GOT3 (cell line): Measurements from ENCODE around the gene PLXNA2.

ENCODE experiments used
- DNase-seq: peaks from one replicate; lab custom pipeline; 2025; ENCODE audit warnings: mixed read lengths; lab: John Stamatoyannopoulos, UW

Gene PLXNA2

DNA sequence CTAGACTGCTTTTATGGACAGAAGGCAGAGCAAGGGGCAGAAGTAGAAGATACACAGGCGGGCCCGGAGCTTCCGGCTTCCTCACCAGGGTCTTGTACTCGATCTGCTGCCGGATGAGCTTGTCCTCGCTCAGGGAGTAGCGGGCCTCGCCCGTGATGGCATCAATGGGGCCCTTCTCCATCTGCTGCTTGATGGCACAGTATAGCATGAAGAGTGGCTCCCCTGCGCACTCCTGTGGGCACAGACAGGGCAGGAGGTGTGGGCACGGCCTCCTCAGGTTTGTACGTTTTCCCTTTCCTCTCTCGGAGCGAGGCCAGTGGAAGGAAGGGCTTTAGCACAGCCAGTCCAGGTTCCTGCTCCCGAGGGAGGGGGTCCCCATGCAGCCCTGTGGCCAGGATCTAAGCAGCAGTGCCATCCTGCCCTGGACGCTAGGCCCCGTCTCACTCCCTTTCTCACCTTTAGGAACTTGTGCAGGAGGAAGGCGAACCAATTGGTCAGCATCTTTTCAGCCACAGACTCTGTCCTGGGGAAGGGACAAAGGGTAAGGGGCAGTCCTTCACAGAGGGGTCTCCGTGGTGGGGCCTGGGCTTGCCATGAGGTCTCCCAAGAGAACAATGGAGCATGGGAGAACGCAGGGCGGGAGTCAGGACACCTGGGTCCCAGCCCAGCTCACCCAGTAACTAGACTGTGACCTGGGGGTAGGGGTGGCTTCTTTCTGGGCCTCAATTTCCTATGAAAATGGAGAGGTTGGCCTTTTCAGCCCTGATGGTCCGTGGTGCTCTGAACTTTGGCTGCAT lies 204.4 kb downstream of the PLXNA2 start:
- DNase-seq: no peak

DNA sequence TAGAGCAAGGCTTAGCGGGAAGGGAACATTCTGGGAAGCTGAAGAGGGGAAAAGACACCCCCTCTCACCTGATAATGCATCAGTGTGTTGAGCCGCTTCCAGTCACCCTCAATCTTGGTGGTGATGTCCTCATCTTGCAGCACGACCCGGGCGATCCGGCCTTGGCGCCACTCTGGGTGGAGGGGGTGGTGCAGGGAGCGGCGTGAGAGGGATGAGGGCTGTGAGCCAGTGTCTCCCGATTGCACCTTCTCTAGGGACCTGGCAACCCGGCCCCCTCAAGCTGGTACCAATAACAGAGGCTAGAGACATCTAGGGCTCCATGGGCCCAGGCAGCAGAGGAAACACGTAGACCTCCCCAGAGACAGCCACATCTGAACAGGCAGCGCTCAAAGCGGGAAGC lies 205.9 kb downstream of the PLXNA2 start:
- no peak for DNase-seq

DNA sequence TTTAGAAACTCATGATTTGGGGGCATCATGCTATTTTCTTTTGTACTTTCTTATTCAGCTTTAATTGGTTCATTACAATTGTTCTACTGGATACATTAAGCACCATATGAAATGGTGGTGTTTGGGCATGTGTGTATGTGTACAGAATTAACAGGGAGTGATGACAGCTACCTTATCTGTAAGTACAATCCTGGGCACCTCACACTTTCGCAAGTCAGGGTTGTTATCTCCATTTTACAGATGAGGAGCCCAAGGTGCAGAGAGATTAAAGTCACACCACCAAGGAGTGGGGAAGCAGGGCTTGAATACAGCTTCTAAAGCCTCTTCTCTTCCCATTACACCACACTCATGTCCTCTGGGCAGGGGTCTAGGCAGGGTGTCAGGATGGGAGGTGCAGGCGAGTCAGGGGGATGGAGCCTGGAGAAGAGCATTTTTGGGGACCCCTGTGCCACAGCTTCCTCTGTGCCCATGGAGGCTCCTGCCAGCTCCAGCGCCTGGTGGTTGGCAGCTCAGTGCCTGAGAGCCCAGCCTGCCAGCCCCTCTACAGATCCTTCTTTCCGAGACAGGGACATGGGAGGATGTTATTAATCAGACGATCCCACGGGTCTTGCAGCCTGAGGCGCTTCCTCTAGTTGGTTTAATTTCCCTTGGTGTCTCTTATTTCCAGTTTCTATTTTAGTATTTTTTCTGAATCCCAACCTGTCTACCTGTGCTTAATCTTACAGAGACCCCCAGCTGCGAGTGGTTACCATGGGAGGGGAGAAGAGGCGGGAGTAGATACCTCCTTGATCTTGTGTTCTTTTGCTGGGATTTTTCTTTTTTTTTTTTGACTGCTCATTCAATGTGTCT lies 207.0 kb downstream of the PLXNA2 start:
- no peak for DNase-seq

DNA sequence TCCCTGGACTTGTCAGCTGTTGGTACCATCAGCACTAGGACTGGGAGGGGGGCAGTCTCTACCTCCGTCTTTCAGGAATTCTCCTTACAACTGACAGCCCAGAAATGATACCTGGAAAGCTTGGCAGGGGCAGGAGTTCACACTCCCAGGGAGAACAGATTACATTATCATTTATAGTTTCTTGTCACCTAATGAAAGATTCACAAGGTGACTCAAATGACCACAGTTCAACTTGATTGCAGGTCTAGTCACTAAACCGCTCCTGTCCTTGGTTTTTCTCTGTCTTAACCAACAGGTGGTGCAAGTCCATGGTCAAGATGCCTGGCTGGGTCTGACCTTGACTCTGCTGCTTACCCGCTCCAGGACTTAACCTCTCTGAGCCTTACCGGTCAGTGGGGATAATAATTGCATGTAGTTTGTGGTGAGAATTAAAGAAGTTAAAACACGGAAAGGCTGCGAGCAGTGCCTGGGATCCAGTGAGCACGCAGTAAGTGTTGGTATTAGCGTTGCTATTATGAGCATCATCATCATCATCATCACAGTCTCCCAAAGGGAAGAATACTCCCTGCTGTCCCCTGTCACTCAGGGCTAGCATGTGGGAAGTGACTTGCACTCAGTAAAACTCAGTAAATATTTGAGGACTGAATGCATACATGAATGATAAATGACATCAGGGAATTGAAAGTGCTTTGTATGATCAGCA lies 207.9 kb downstream of the PLXNA2 start:
- no peak for DNase-seq

DNA sequence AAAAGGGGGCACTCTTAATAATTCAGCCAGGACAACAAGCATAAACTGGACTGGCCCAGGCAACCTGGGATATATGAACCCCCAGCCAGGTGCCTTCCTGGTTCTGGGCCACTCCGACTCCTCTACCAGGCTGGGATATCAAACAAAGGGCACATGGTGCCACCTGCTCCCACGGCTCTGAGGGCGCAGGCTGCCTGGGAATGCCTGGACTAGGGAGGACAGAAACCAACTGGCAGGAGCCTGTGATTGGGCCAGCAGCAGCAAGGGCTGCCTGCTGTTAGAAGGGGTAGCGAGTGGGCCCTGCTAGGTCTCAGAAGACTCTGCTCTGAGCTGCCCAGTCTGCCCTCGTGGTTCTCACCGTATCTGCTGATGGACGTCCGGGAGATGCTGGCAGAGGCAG lies 210.0 kb downstream of the PLXNA2 start:
- DNase-seq: no peak

DNA sequence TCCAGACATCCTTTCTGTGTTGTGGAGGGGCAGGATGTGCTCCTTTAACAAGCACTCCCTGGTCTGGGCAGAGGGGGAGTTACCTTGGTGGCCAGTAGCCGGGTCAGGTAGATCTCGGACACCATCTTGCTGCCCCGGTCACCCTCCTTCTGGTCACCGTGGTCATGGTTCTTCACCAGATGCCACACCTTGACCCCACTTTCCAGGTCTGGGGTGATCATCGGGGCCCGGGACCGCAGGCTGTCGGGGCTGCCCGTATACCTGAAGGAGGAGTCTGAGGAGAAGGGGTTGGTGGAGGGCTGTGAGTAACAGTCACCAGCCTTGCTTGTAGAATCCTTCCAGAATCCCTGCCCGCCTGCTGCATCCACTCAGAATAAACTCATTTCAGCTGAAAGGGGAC lies 210.9 kb downstream of the PLXNA2 start:
- no peak for DNase-seq

DNA sequence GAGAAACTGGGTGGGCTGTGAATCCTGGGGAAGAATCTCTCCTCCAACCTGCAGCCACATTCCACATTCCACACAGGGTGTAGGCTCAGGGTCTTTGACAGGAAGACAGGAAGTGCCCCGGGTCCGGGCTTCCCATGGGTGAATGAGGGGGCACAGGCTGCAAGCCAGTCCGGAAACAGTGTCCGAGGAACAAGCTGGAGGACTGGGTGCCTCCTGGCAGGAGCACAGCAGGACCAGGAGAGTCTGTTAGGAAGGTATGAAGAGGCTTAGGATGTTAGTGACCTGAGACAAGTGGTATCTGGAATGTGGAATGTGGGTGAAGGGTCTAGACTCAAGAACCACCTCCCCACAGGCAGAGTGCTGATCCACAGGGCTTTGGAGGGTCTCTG lies 212.3 kb downstream of the PLXNA2 start:
- no peak for DNase-seq

DNA sequence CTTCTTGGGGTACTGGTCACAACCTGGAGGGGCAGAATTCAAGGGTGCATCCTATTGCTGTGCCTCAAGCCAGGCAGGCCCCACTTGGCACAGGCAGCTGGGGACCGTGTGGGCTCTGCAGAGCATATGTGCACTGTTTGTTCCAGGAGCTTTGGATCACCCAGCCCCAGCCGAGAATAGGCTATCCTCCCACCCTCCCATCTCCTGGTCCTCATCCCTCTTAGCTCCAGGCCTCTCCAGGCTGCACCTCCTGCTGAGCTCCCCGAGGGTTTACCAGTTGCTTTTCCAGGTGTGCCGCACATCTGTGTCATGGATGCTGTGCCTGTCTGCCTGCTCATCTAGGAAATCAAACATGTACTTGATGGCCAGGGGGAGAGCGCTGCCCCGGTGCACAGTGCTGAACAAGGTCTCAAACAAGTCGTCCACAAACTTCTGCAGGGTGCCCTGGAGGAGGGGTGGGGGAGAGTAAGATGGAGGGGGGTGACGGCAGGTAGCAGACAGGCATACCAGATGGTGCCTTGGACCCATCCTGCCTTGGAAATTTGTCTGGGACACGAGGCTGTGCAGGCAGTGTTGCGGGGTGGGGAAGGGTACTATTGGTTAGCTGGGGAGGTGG lies 212.8 kb downstream of the PLXNA2 start:
- DNase-seq: no peak

DNA sequence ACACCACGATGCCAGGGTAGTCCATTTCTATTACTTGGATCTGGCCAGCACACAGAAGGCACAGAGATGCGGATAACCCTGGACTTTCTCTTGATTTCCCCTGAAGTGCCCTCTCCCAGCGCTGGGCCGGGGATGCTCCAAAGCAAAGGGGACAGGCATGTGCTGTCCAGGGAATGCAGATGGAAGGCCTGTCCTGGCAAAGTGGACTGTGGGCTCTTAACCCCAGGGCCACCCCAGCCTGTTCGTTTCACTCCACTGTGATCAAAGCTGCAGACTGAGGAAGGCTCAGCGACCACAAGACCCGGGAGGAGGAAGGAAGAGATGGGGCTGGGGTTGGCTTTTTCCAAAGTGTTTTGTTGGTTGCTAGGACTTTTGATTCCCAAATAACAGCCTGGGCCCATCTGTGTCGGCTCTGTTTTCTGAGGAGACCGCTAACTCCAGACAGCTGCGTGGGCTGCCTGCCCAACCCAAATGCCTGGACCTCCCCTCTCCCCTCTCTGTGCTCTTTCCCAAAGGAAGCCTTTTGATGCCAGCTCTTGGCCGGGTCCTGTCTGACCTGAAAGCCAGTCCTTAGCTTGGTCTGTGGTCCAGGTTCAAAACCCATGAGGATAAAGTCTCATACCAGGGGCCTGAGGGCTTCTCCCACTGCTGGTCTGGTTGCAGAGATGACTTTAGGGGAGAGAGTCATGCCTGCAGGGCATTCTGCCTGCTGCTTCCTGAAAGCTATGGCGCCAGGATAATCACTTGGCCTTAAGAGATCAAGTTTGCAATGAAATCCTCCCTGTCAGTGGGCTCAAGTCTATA lies 213.7 kb downstream of the PLXNA2 start:
- DNase-seq: no peak

DNA sequence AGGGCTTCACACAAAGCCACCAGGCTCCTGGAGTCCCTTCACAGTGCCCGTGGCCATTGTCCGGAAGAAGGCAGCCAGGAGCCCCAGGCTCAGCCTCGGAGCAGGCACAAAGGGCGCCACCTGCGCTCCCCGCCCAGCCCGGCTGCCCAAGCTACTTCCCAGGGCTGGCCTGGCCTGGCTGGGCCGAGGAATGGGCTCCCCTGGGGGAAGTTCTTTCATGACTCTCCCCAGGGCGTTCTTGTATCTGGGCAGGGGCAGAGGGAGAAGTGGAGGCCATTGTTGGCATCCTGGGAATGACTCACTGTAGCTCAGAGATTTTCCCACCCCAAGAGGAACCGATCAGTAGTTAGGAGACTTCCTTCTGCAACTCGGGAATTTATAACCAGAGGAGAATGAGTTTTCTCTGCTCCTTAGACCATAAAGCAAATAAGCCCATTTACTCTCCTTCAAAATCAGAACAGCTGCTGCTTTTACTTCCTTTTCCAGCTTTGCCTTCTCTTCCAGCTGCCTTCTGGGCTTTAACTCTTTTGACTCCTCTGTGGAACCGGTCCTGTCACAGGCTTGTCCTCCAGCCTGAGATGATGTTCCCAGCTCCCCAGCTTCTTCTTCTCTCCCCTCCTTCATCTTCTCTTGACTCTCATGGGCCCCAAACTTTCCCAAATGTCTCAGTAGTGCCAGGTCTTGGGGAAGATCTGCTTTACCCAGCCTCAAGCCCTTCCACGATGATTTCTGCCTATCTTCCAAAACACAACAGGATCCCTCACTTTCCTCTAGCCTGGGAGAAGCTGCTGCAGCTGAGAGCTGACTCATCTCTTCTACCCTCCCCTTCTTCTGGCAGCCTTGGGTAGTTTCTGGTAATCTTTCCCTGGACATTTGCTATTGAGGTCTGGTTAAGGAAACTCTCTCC lies 214.6 kb downstream of the PLXNA2 start:
- no peak for DNase-seq

DNA sequence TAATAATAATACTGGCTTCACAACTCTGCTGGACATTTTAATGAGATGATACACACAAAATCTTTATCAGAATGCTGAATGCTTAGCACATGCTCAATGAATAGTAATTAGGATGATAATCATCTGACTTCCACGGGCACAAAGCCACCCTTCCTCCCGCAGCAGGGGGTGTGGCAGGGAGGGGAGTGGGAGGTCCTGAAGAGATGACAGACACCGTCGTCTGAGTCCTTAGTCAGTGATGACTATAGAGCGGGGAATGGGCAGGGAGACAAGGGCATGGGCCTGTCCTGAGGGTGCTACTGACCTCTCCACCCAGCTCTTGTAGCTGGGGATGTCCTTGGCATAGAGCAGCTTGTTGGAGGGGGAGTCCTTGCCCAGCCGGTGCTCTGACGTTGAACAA lies 215.7 kb downstream of the PLXNA2 start:
- no peak for DNase-seq

DNA sequence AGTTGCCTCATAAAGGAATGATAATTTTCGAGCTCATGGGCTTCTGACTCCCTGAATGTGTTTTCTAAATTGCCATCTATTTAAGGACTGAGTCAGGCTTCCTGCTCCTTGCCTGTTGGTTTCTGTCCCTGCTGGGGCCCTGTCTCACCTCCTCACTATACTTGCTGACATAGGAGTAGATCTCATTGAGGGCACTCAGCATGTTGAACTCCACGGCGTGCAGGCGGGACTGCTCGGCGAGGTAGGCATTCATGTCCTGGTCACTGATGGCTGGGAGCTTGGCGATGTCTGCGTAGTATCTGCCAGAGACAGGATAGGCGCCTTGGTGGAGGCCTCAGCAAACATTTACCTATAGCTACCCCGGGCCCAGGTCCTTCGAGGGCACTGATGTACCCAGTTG lies 216.3 kb downstream of the PLXNA2 start:
- DNase-seq: no peak

DNA sequence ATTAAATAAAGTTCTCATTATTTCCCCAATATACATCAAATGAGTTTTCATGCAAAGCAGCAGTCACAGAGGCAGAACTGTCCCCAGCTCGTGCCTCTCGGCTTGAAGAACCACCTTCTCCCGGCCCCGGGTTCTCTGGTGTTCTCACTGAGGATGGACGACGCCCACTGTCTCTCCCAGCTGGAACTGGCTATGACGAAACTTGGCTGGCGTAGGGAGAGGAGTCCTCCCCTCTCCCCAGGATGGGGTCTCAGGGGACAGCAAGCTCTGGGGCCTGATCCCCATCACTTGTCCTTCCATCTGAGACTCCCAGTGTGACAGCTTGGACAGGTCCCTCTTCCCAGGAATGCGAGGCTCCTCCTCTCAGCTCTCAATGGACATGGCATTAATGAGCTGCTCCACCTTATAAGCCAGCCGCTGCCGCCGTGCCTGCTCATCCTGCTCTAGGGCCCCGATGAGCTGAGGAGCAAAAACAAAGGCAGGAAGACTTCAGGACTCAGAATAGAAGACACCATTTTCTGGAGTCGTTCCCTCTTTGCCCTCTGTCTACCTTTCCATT lies 217.2 kb downstream of the PLXNA2 start:
- DNase-seq: no peak

DNA sequence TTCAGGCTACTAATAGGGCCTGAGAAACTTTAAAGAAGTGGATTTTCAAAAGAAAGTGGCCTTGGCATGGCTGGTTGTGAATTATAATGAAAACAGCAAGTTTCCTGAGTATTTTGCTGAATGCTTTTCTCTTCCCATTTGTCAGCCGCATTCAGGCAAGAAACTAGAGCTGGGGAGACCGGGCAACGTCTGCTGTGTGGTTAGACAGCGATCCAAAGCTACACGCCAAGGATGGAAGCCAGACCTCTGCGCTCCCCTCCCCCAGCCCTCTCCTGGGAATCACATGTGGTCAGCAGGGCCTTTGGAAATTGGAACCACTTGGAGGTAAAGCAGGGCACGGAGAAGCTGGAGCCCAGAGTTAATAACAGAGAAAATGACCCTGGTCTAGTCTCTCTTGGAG lies 219.2 kb downstream of the PLXNA2 start:
- DNase-seq: no peak

DNA sequence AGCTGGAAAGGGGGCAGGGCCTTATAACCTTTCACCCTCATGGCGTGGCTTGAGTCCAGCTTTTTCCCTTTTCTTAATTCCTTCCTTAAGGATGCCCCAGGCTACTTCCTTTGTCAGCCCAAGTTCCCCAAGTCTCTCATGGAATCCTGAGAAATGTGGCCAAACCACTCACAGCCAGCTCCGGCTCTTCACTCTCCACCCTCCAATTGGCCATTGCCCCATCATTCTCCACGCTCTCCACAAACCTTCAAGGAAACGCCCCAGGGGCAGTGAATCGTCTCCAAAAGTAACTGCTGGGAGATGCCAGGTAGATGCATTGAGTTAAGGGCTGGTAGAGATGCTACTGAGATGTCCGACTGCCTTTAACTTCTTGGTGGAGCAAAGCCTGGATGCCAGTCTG lies 219.8 kb downstream of the PLXNA2 start:
- DNase-seq: no peak

DNA sequence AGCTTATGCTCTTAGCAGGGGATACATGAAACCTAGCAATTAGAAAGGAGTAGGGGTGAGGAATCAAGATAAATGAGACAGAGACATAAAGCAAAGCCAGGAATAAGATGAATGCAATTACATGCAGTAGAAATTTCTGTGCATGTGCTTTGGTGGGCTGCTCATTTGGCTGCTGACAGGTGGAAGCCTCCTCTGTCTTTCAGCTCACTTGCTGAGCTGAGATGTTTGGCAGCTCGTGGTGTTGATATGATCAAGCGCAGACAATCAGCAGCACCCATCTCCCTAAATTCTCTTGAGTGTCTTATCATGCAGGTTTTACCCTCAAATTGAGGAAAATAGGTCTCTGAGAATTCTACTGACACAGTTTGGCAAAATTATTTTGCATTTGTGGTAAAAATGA lies 224.9 kb downstream of the PLXNA2 start:
- DNase-seq: no peak

DNA sequence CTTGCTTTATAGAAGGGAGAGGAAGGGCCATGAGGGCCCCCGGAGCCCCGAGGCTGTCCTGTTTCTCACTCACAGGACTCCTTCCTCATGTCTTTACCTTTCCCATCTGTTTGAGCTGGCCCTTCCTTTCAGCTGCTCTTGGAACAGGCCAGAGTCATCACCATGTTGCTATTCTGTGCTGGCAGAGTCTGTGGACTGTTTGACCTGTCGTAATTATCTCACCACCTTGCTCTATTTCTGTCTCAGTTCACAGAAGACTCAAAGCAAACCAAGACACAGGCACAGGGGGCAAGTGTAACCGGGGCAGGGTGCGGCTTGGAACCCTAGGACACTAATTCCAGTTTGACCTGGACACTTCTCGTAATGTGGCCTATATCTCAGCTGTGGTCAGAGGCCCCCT lies 228.9 kb downstream of the PLXNA2 start:
- DNase-seq: no peak

DNA sequence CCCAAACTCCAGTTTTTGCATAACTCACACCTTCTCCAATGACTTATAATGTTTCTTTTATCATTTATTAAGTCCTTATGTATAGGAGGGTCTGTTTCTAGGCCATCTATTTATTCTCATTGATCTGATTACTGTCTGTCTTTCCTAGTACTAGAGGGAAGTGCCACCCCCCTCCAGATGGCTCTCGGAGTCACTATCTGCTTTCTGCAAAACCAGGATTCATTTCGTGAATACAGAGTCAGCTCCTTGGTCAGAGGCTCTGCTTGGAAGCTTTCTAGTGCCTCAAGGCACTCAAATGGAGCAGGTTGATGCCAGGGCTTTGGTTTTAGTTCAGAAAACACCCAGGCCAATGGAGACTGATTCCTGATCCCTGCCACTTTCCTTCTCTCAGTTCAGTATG lies 231.0 kb downstream of the PLXNA2 start:
- DNase-seq: no peak

DNA sequence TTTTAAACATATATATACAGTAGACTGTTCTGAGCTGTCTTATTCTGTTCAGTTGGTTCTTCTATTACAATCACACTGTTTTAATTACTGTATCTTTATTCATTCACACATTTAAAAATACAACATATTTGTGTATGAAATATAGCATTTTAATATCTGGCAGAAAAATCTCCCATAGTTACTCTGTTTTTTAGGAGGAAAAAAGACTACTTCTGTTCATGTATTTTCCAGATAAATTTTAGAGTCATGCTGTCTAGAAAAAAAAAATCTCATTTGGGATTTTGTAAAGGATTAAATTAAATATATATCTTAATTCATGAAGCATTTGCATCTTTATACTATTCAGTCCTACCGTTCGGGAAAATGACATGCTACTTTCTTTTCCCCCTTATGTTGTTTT lies 231.5 kb downstream of the PLXNA2 start:
- no peak for DNase-seq

DNA sequence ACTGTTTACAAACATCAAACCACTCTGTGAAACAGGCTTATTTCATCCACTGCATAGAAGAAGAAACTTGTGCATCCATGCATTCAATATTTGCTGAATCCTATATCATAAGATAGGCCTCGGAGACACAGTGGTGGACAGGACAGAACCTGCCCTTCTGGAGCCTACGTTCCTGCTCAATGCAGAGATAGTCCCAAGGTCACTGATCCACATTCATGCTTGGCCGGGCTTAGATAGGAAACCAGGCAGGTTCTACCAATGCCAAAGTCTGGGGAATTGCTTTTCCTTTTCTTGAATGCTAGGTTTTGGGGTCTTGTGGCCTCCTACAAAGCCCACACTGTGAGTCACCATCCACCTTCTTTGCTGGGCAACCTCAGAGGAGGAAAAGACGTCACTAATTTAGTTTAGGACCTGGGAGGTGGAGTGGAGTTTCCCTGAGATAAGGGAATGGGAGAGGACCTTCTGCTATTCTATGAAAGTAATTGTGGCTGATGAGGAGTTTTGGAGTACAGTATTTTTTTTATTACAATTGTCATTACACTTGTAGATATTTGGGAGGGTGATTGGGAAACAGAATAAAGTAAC lies 233.6 kb downstream of the PLXNA2 start:
- no peak for DNase-seq
